Kidney epithelial cell (primary cell): Measurements from ENCODE around the gene TTLL11. TPM values are rescaled to one million over a fixed set of nuclear protein-coding genes. Genes with fewer than 3 reads are reported as not detected.

ENCODE experiments used
- DNase-seq: peaks from one replicate; pipeline ENCODE4 v3.0.0-alpha.2; 2010; ENCODE audit warnings: low read depth
- H3K27me3 ChIP-seq: 2 replicates; pipeline ENCODE4 v1.6.0; 2011; ENCODE audit warnings: low read length; ENCODE audit not compliant: control insufficient read depth, insufficient read depth
- H3K36me3 ChIP-seq: 2 replicates; pipeline ENCODE4 v1.5.1; 2011; ENCODE audit warnings: low read length; ENCODE audit not compliant: control insufficient read depth, insufficient read depth
- H3K4me3 ChIP-seq: 2 replicates; pipeline ENCODE4 v1.5.1; 2011; ENCODE audit warnings: low read depth, mild to moderate bottlenecking, control low read depth, low read length
- CTCF ChIP-seq: IDR thresholded peaks from 2 replicates; pipeline ENCODE4 v1.5.1; 2011; ENCODE audit warnings: mild to moderate bottlenecking, moderate library complexity, low read length, control low read depth, inconsistent platforms; ENCODE audit not compliant: insufficient read depth, poor library complexity, severe bottlenecking
- total RNA-seq: library from RNA; depleted of rRNA; stranded (reverse); fragments of >200 nt; gene quantifications from 2 replicates; pipeline ENCODE4 v1.2.3, GENCODE V29; 2015

TTLL11 gene
- total RNA-seq, 1 donor from 2014 or later, result 4.2 TPM

- DNase-seq, result no peak
Observed at GRCh38 chr9:122100756-122101155, 7.6 kb upstream of the TTLL11 start.

GRCh38 chr9:122099271-122099869 is 6.3 kb upstream of the TTLL11 start:
- no peak overlapping the region for H3K4me3 ChIP-seq
- no peaks in the 10 kb centered on the region for H3K36me3 ChIP-seq
- no peaks in the 10 kb centered on the region for H3K27me3 ChIP-seq
- peak; percentile 87 for TF ChIP-seq CTCF
- peak; percentile 28 for DNase-seq

More at GRCh38 chr9:122100756-122101155, 7.6 kb upstream of the TTLL11 start:
- no peak overlapping the region for H3K4me3 ChIP-seq
- no peaks in the 10 kb centered on the region for H3K27me3 ChIP-seq
- no peaks in the 10 kb centered on the region for H3K36me3 ChIP-seq
- no peak for TF ChIP-seq CTCF

- Histone ChIP-seq H3K36me3 (no peaks in the 10 kb centered on the region), H3K27me3 (no peaks in the 10 kb centered on the region), H3K4me3 (no peak overlapping the region)
- TF ChIP-seq CTCF, result no peak
- no peak for DNase-seq
Observed at GRCh38 chr9:122097679-122098315, 4.7 kb upstream of the TTLL11 start.

- TF ChIP-seq CTCF, result no peak
- H3K4me3 ChIP-seq, result no peak overlapping the region
- no peaks in the 10 kb centered on the region for H3K27me3 ChIP-seq
- DNase-seq, result no peak
- no peaks in the 10 kb centered on the region for H3K36me3 ChIP-seq
Observed at GRCh38 chr9:122096620-122097415, 3.7 kb upstream of the TTLL11 start.

- DNase-seq, result peak; percentile 32
- peak; percentile 81 for TF ChIP-seq CTCF
- H3K36me3 ChIP-seq, result no peaks in the 10 kb centered on the region
- H3K4me3 ChIP-seq, result no peak overlapping the region
- no peaks in the 10 kb centered on the region for H3K27me3 ChIP-seq
Observed at GRCh38 chr9:122095010-122095767, 2.1 kb upstream of the TTLL11 start.
